Hippocampal formation (tissue), 2 donors: Measurements from ENCODE around the gene DLX5.

Experiments
- DNase-seq, 2 donors: peaks; one replicate each; lab custom pipeline; 2025; lab: John Stamatoyannopoulos, UW

Gene DLX5

GRCh38 chr7:97005183-97006054, 19.2 kb downstream of the DLX5 start, which contains the start of gene DLX6:
DLX6 (plus strand) TSS chr7:97005553; CDS start chr7:97005978, 425 bp downstream.
- DNase-seq, result no peak

GRCh38 chr7:97004247-97005182, 20.1 kb downstream of the DLX5 start:
- DNase-seq, result no peak

GRCh38 chr7:97003262-97004246, 21.1 kb downstream of the DLX5 start:
- DNase-seq, result no peak

- no peak for DNase-seq
Measured at GRCh38 chr7:97002555-97003261, 21.9 kb downstream of the DLX5 start.

- no peak for DNase-seq
Measured at GRCh38 chr7:97001656-97002554, 22.7 kb downstream of the DLX5 start.

- no peak for DNase-seq
Measured at GRCh38 chr7:97001221-97001620, 23.4 kb downstream of the DLX5 start.

GRCh38 chr7:96998744-96999143, 25.9 kb downstream of the DLX5 start:
- DNase-seq, result no peak

- no peak for DNase-seq
Measured at GRCh38 chr7:96998333-96998732, 26.3 kb downstream of the DLX5 start.

GRCh38 chr7:96997512-96998032, 27.1 kb downstream of the DLX5 start:
- DNase-seq, result no peak

GRCh38 chr7:96996958-96997511, 27.6 kb downstream of the DLX5 start:
- DNase-seq, result no peak

GRCh38 chr7:96996111-96996957, 28.3 kb downstream of the DLX5 start:
- DNase-seq, result no peak

- no peak for DNase-seq
Measured at GRCh38 chr7:96995406-96996110, 29.1 kb downstream of the DLX5 start.

GRCh38 chr7:96993980-96994379, 30.7 kb downstream of the DLX5 start:
- no peak for DNase-seq

- DNase-seq, result no peak
Measured at GRCh38 chr7:96993094-96993865, 31.4 kb downstream of the DLX5 start.

GRCh38 chr7:96992192-96993005, 32.2 kb downstream of the DLX5 start:
- DNase-seq, result no peak
